ENCODE measurements around the gene CLEC2D. TPM values are rescaled to one million over a fixed set of nuclear protein-coding genes. Genes with fewer than 3 reads are reported as not detected.

The CLEC2D gene, protein sequence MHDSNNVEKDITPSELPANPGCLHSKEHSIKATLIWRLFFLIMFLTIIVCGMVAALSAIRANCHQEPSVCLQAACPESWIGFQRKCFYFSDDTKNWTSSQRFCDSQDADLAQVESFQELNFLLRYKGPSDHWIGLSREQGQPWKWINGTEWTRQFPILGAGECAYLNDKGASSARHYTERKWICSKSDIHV
- total RNA-seq: 12.9 TPM
- long read RNA-seq, partial matches to known transcripts: 1 of 3 reads
- long read RNA-seq, other reads (novel, unspliced or antisense): 2 of 3 reads

DNA sequence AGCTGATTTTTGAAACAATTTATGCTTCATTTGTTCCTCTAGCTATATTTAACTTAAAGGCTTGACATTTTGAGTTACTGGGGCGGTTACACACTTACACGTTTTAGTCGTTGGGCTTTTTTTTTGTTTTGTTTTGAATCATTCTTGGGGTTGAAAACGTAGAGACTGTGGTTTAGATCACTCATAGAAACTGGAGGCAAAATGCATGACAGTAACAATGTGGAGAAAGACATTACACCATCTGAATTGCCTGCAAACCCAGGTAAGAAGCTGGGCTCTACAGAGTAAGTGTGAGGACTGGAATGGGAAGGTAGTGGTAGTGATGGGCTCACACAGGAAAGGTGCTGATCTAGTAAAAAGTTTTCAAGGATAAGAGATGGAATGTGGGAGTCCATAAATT lies at the start of gene CLEC2D:
CLEC2D (plus strand) TSS at position 180 of the 400 bp plus-strand sequence; CDS start at position 202, 22 bp downstream.
- Histone ChIP-seq H3K4me1 (peaks cover 8% of the 10 kb centered on the region), H3K36me3 (peaks cover 8% of the 10 kb centered on the region), H3K27ac (no peak within 1 kb of the TSS), H3K27me3 (no peaks in the 10 kb centered on the region), H3K4me3 (peak within 1 kb of the TSS; percentile 23), H3K9me3 (no peaks in the 10 kb centered on the region)
- DNase-seq: no peak
- ATAC-seq: no peak
- TF ChIP-seq, protein P1, sequence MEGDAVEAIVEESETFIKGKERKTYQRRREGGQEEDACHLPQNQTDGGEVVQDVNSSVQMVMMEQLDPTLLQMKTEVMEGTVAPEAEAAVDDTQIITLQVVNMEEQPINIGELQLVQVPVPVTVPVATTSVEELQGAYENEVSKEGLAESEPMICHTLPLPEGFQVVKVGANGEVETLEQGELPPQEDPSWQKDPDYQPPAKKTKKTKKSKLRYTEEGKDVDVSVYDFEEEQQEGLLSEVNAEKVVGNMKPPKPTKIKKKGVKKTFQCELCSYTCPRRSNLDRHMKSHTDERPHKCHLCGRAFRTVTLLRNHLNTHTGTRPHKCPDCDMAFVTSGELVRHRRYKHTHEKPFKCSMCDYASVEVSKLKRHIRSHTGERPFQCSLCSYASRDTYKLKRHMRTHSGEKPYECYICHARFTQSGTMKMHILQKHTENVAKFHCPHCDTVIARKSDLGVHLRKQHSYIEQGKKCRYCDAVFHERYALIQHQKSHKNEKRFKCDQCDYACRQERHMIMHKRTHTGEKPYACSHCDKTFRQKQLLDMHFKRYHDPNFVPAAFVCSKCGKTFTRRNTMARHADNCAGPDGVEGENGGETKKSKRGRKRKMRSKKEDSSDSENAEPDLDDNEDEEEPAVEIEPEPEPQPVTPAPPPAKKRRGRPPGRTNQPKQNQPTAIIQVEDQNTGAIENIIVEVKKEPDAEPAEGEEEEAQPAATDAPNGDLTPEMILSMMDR (IDR thresholded peaks at IDR 0.05): no peak
- intact Hi-C loops (cut with DNase I): no loop called here

DNA sequence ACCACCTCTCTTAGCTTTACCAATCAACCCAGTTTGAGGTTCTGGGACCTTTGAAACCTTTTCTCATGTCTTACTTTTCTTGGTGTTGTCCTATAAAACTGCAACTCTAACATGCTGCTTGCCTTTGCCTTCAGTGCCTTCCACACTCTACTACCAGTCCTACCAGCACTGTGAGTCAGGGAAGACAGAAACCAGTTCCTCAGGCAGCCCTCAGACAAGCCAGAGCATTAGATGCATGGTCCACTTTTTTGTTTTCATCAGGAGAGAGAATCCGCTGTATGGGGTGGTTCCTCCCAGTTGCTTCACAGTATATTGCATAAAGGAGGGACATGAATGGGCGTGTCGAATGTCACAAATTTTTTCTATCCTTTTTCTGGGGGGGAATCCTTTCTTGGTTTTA lies 44.5 kb upstream of the CLEC2D start:
- Histone ChIP-seq H3K27ac (no peak overlapping the region), H3K9me3 (no peaks in the 10 kb centered on the region), H3K27me3 (no peaks in the 10 kb centered on the region), H3K4me3 (no peak overlapping the region), H3K4me1 (no peaks in the 10 kb centered on the region), H3K36me3 (no peaks in the 10 kb centered on the region)
- DNase-seq: no peak
- TF ChIP-seq, protein P1 (IDR thresholded peaks at IDR 0.05): no peak
- no peak for ATAC-seq
- intact Hi-C loops (cut with DNase I): no loop called here

DNA sequence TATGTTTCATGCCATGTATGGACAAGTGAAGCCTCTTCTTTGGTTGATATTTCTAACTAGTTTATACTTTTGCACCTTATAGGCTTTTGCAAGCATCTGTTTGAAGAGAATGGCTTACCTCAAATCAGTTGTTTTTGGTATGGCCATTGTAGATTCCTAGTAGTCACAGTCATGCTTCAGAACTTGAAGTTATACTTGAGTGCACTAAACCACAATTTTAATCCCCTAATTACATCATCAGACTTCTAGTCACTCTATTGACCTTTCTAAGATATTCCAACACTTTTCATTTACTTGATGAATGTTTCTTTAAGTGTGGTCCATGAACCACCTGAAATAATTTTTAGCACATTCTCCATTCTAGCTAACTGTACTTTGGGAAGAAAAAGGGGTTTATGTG lies 43.2 kb upstream of the CLEC2D start:
- Histone ChIP-seq H3K27ac (no peak overlapping the region), H3K27me3 (no peaks in the 10 kb centered on the region), H3K4me1 (no peaks in the 10 kb centered on the region), H3K4me3 (no peak overlapping the region), H3K36me3 (no peaks in the 10 kb centered on the region), H3K9me3 (no peaks in the 10 kb centered on the region)
- no peak for DNase-seq
- intact Hi-C loops (cut with DNase I): no loop called here
- no peak for ATAC-seq
- TF ChIP-seq, protein P1 (IDR thresholded peaks at IDR 0.05): no peak

DNA sequence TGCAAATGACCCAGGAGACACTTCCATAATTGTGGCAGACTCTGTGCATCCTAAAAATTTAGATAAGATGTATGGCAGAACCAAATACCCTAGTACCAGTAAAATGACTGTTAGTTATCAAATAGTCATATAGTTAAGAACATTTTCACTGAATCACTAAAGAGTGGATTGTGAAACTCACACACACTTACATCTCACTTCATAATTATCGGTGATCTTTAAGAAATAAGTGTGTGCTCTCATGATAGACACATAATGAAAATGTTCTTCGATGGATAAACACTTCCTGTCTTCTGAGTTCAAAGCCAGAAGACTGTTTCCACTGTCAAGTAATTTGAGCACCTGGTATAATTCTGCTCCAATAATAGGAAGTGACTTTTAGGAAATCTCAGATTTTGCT lies 42.7 kb upstream of the CLEC2D start:
- Histone ChIP-seq H3K36me3 (no peaks in the 10 kb centered on the region), H3K27ac (no peak overlapping the region), H3K27me3 (no peaks in the 10 kb centered on the region), H3K9me3 (no peaks in the 10 kb centered on the region), H3K4me3 (no peak overlapping the region), H3K4me1 (no peaks in the 10 kb centered on the region)
- no peak for ATAC-seq
- intact Hi-C loops (cut with DNase I): no loop called here
- TF ChIP-seq, protein P1 (IDR thresholded peaks at IDR 0.05): no peak
- DNase-seq: no peak

DNA sequence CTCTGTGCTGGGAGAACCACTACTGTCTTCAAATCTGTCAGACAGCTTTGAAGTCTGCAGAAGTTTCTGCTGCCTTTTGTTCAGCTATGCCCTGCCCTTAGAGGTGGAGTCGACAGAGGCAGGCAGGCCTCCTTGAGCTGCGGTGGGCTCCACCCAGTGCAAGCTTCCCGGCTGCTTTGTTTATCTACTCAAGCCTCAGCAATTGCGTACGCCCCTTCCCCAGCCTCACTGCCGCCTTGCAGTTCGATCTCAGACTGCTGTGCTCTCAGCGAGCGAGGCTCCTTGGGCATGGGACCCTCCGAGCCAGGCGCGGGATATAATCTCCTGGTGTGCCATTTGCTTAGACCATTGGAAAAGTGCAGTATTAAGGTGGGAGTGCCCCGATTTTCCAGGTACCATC lies 36.7 kb upstream of the CLEC2D start:
- no peak overlapping the region for H3K4me3 ChIP-seq

More for the DNA sequence above, 36.7 kb upstream of the CLEC2D start:
- Histone ChIP-seq H3K4me1 (no peaks in the 10 kb centered on the region), H3K36me3 (no peaks in the 10 kb centered on the region), H3K27me3 (no peaks in the 10 kb centered on the region), H3K27ac (no peak overlapping the region), H3K9me3 (no peaks in the 10 kb centered on the region)
- TF ChIP-seq, protein P1 (IDR thresholded peaks at IDR 0.05): no peak
- ATAC-seq (no peak), DNase-seq (no peak)
- intact Hi-C loops (cut with DNase I): loop anchor here (10.0 kb wide), 1 partner anchor 72 kb away; no protein-coding TSS in a partner anchor

Data from upper lobe of right lung (tissue), 1 donor.